ENCODE data around the gene GPR25.

- TF ChIP-seq CTCF (IDR thresholded peaks at IDR 0.05) (no peak), POLR2A (IDR thresholded peaks at IDR 0.05) (no peak)
These were observed 33.9 kb upstream of the GPR25 start for GRCh38 chr1:200838676-200839445.

All from testis (tissue), 2 donors.